SK-N-SH (cell line): ENCODE measurements around the gene SAG. TPM values are rescaled to one million over a fixed set of nuclear protein-coding genes. Genes with fewer than 3 reads are reported as not detected.
A peak's percentile ranks its signal among the peaks of the same experiment; 100 is the strongest.

Experiments
- CTCF ChIA-PET: fragments of 300-600, 350-600 bp; formaldehyde crosslinking; extraction: SDS; loops from one replicate; lab custom pipeline; 2021; lab: Yijun Ruan, JAX
- POLR2A ChIA-PET: fragments of 350-600 bp; sonication (Branson Sonifier 250); formaldehyde crosslinking; extraction: SDS; loops from one replicate; lab custom pipeline; 2020; ENCODE audit warnings: antibody characterized with exemption, inconsistent platforms; lab: Yijun Ruan, JAX
- DNase-seq: peaks from one replicate; pipeline ENCODE4 v3.0.0; 2012
- H2AFZ ChIP-seq: fragments of 200-600 bp; sonication (generic); 2 replicates; pipeline ENCODE4 v1.8.1; 2016; ENCODE audit warnings: antibody characterized with exemption, mild to moderate bottlenecking, low read depth
- H3F3A ChIP-seq: fragments of 200-600 bp; sonication (generic); replicated peaks from 2 replicates; pipeline ENCODE3; 2016; ENCODE audit warnings: antibody characterized with exemption, mild to moderate bottlenecking; ENCODE audit not compliant: insufficient read depth
- H3K27ac ChIP-seq, 2 experiments: fragments of 200-500 bp in 1 of 2; fragments of 200-600 bp in 1 of 2; sonication (Bioruptor generic) in 1 of 2; sonication (generic), shearing (Covaris generic) in 1 of 2; 2 replicates each; pipeline versions ENCODE4 v1.5.1 to v1.6.1; 2014 to 2016; ENCODE audit warnings: low read depth in 2 of 2, inconsistent platforms in 1 of 2, low read length in 1 of 2, mild to moderate bottlenecking in 1 of 2, mixed read lengths in 1 of 2
- H3K27me3 ChIP-seq: fragments of 200-600 bp; sonication (generic), shearing (Covaris generic); 2 replicates; pipeline ENCODE4 v1.6.1; 2016; ENCODE audit warnings: mixed run types; ENCODE audit not compliant: insufficient read depth
- H3K36me3 ChIP-seq, 2 experiments: fragments of 200-500 bp in 1 of 2; fragments of 200-600 bp in 1 of 2; sonication (Bioruptor generic) in 1 of 2; sonication (generic) in 1 of 2; replicated peaks in 1 of 2; 2 replicates each; pipeline versions ENCODE3 to v1.5.1; 2014 to 2016; ENCODE audit warnings: low read length in 1 of 2, mild to moderate bottlenecking in 1 of 2; ENCODE audit not compliant: insufficient read depth in 2 of 2, control insufficient read depth in 1 of 2
- H3K4me1 ChIP-seq, 2 experiments: fragments of 200-500 bp in 1 of 2; fragments of 200-600 bp in 1 of 2; sonication (Bioruptor generic) in 1 of 2; sonication (generic), shearing (Covaris generic) in 1 of 2; 2 replicates each; pipeline versions ENCODE4 v1.5.1 to v1.6.1; 2014 to 2016; ENCODE audit warnings: low read depth in 1 of 2, low read length in 1 of 2, mixed run types in 1 of 2; ENCODE audit not compliant: insufficient read depth in 2 of 2, control insufficient read depth in 1 of 2
- H3K4me2 ChIP-seq: fragments of 200-600 bp; sonication (generic), shearing (Covaris generic); 2 replicates; pipeline ENCODE4 v1.6.1; 2017; ENCODE audit warnings: mixed run types
- H3K4me3 ChIP-seq, 2 experiments: fragments of 200-500 bp in 1 of 2; fragments of 200-600 bp in 1 of 2; sonication (Bioruptor generic) in 1 of 2; sonication (generic), shearing (Covaris generic) in 1 of 2; 2 replicates each; pipeline versions ENCODE4 v1.5.1 to v1.8.1; 2014 to 2016; ENCODE audit warnings: low read depth in 2 of 2, inconsistent platforms in 1 of 2, low read length in 1 of 2, mild to moderate bottlenecking in 1 of 2, mixed read lengths in 1 of 2, moderate library complexity in 1 of 2
- H3K79me2 ChIP-seq: fragments of 200-600 bp; sonication (generic); 2 replicates; pipeline ENCODE4 v1.8.1; 2017; ENCODE audit warnings: mild to moderate bottlenecking; ENCODE audit not compliant: insufficient read depth
- H3K9ac ChIP-seq: fragments of 200-600 bp; sonication (generic); 2 replicates; pipeline ENCODE4 v1.6.1; 2017; ENCODE audit warnings: mixed run types
- H3K9me2 ChIP-seq: fragments of 200-600 bp; sonication (generic); 2 replicates; pipeline ENCODE4 v1.6.1; 2017; ENCODE audit warnings: mixed run types
- H3K9me3 ChIP-seq: fragments of 200-600 bp; sonication (generic); 2 replicates; pipeline ENCODE4 v1.6.1; 2017; ENCODE audit warnings: mixed run types, mild to moderate bottlenecking, moderate library complexity
- H4K20me1 ChIP-seq: fragments of 200-600 bp; sonication (generic); 2 replicates; pipeline ENCODE4 v1.6.1; 2017; ENCODE audit warnings: mild to moderate bottlenecking, mixed run types; ENCODE audit not compliant: insufficient read depth
- ELF1 ChIP-seq: IDR thresholded peaks from 2 replicates; pipeline ENCODE4 v1.4.0; 2012
- EP300 ChIP-seq, 2 experiments: IDR thresholded peaks; 2 replicates each; pipeline versions ENCODE4 v1.4.0 to v1.6.1; 2012; ENCODE audit warnings: borderline replicate concordance in 1 of 2, low read depth in 1 of 2, low read length in 1 of 2
- EZH2phosphoT487 ChIP-seq: fragments of 200-600 bp; sonication (generic); IDR thresholded peaks from 2 replicates; pipeline ENCODE4 v1.6.1; 2017; ENCODE audit warnings: low read depth, mixed run types, mild to moderate bottlenecking, antibody characterized with exemption, moderate library complexity, borderline replicate concordance
- FOXJ3 ChIP-seq: sonication (generic); formaldehyde crosslinking; IDR thresholded peaks from 2 replicates; pipeline ENCODE4 v1.5.1; 2020; ENCODE audit warnings: mild to moderate bottlenecking, missing genetic modification reagents
- FOXM1 ChIP-seq: IDR thresholded peaks from 2 replicates; pipeline ENCODE4 v1.4.0; 2012; ENCODE audit warnings: low read depth, mild to moderate bottlenecking
- GABPA ChIP-seq: IDR thresholded peaks from 2 replicates; pipeline ENCODE4 v1.4.0; 2012; ENCODE audit warnings: low read depth, mild to moderate bottlenecking
- GATA2 ChIP-seq: sonication (generic); formaldehyde crosslinking; IDR thresholded peaks from 2 replicates; pipeline ENCODE4 v1.5.0; 2020; ENCODE audit warnings: mild to moderate bottlenecking, missing genetic modification reagents
- JUND ChIP-seq: IDR thresholded peaks from 2 replicates; pipeline ENCODE4 v1.4.0; 2012
- MAX ChIP-seq: IDR thresholded peaks from 2 replicates; pipeline ENCODE4 v1.4.0; 2012; ENCODE audit warnings: low read depth
- RAD21 ChIP-seq: IDR thresholded peaks from 2 replicates; pipeline ENCODE4 v1.6.1; 2012; ENCODE audit warnings: mild to moderate bottlenecking, low read length
- REST ChIP-seq: IDR thresholded peaks from 2 replicates; pipeline ENCODE4 v1.6.1; 2012; ENCODE audit warnings: mild to moderate bottlenecking, low read depth, low read length, moderate library complexity
- RFX5 ChIP-seq: IDR thresholded peaks from 2 replicates; pipeline ENCODE4 v1.6.1; 2012; ENCODE audit warnings: mild to moderate bottlenecking, improper control_type of control experiment, low read length
- SMC3 ChIP-seq: IDR thresholded peaks from 2 replicates; pipeline ENCODE4 v1.6.1; 2012; ENCODE audit warnings: low read depth, low read length, improper control_type of control experiment
- TEAD4 ChIP-seq: IDR thresholded peaks from 2 replicates; pipeline ENCODE4 v1.4.0; 2012; ENCODE audit warnings: mild to moderate bottlenecking, borderline replicate concordance; ENCODE audit not compliant: insufficient read depth
- YY1 ChIP-seq: IDR thresholded peaks from 2 replicates; pipeline ENCODE4 v1.4.0; 2012; ENCODE audit warnings: low read depth, mild to moderate bottlenecking
- WGBS: methylation state at CpG from one replicate; pipeline ENCODE4 v1.1.6; 2017; ENCODE audit warnings: low lambda C conversion rate; 5-methylcytosine and 5-hydroxymethylcytosine counted together
- polyA plus RNA-seq, 3 experiments: library from polyadenylated mRNA; depleted of rRNA; stranded (reverse); fragments of >200 nt; gene quantifications; 2 replicates each; pipeline ENCODE4 v1.2.3, GENCODE V29; 2012
- TF ChIP-seq, protein P1 (sequence below): IDR thresholded peaks from 2 replicates; pipeline ENCODE4 v1.4.0; 2012; ENCODE audit warnings: low read depth, borderline replicate concordance
- TF ChIP-seq, protein P2 (sequence below): fragments of 150-350 bp; IDR thresholded peaks from 2 replicates; pipeline ENCODE4 v1.6.1; 2016; ENCODE audit warnings: mild to moderate bottlenecking, low read depth, low read length
- TF ChIP-seq, protein P3 (sequence below): IDR thresholded peaks from 2 replicates; pipeline ENCODE4 v1.4.0; 2012; ENCODE audit warnings: low read depth, borderline replicate concordance

Gene SAG
- polyA plus RNA-seq, 1 of the 3 experiments (the other 2 are of a cell fraction) = not detected

DNA sequence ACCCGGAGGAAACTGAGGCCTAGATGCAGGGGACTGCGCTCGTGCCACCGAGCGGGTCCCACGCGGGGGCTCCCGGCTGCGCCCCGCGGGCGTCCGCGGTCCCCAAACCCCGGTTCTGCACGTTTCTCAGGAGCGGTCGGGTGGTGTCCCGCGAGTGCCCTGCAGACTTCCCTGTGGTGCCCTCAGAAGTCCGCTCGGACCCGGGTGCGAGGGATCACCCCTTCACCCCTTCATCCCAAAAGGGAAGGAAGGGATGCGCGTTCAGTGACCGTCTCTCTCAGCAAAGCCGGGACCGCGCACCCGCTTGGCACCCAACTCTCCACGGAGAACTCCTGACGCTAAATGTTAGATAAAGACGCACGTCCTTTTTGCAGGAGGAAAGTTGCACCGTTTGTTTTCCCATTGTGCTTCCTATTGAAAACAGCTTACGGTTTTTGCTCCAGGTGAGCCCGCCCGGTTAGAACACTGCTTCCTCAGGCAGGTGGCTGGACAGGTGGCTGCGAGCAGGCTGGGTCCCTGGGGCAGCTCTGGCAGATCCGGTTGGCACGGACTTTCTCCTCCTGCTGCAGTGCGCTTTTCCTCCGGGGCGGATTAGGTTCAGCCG is 47.5 kb downstream of the SAG start:
- Histone ChIP-seq H3K4me2 (peak overlapping the region; percentile 90), H2AFZ (no peak overlapping the region), H3K9me3 (no peaks in the 10 kb centered on the region), H3K9ac (peak overlapping the region; percentile 63; the same call in 1 of the 2 replicates), H3K79me2 (peaks cover 49% of the 10 kb centered on the region)
- TF ChIP-seq MAX (0 out of 2 replicates have a peak, but pooled peaks have one; percentile 11), EZH2phosphoT487 (no peak)
- TF ChIP-seq, all 33 proteins: peak for 1
- ChIA-PET POLR2A (no interaction called here), CTCF (interaction anchor here (0.6 to 2.6 kb wide), 12 partner anchors 10 to 453 kb away, joined by 3 to 11 read pairs (median 4); no protein-coding TSS in a partner anchor)
- Histone ChIP-seq H3K27ac (no peak overlapping the region), H4K20me1 (0 out of 2 replicates have a peak, but pooled peaks cover 11% of the 10 kb centered on the region), H3K4me3 (peak overlapping the region; percentile 82 to 84), H3K4me1 (peaks cover 29% of the 10 kb centered on the region in 2 experiments; a peak in 3 of 4 replicates), H3F3A (peaks cover 3% of the 10 kb centered on the region), H3K27me3 (no peaks in the 10 kb centered on the region), H3K36me3 (peaks cover 0 to 8% of the 10 kb centered on the region in 2 experiments), H3K9me2 (no peaks in the 10 kb centered on the region)
- DNase-seq = peak; percentile 64
- 18% methylated on average over 14 of the region's 46 CpGs for WGBS

- peaks cover 56% of the 10 kb centered on the region for H3K79me2 ChIP-seq
- ChIA-PET POLR2A (no interaction called here), CTCF (interaction anchor here (1.5 to 3.1 kb wide), 2 partner anchors 11 to 88 kb away, joined by 4 to 14 read pairs; no protein-coding TSS in a partner anchor)
- peaks cover 3% of the 10 kb centered on the region for H3F3A ChIP-seq
- no peak for DNase-seq
- H2AFZ ChIP-seq = no peak overlapping the region
- no peak overlapping the region for H3K27ac ChIP-seq
- H3K4me3 ChIP-seq = peak overlapping the region in 1 of 2 experiments; percentile 82; a peak in 1 of 4 replicates
- no peaks in the 10 kb centered on the region for H3K9me2 ChIP-seq
- peaks cover 24 to 25% of the 10 kb centered on the region in 2 experiments; a peak in 3 of 4 replicates for H3K4me1 ChIP-seq
- TF ChIP-seq YY1 (no peak), REST (no peak), GABPA (no peak), SMC3 (no peak), RFX5 (no peak), GATA2 (CRISPR knock-in tag) (no peak), TEAD4 (no peak), MAX (no peak), FOXJ3 (CRISPR knock-in tag) (no peak), RAD21 (no peak), FOXM1 (no peak), EP300 (IDR thresholded peaks at IDR 0.05; ENCODE audit: borderline replicate concordance in 1 of 2, low read depth in 1 of 2, low read length in 1 of 2) (no peak), ELF1 (no peak), JUND (no peak)
- TF ChIP-seq, protein P1, sequence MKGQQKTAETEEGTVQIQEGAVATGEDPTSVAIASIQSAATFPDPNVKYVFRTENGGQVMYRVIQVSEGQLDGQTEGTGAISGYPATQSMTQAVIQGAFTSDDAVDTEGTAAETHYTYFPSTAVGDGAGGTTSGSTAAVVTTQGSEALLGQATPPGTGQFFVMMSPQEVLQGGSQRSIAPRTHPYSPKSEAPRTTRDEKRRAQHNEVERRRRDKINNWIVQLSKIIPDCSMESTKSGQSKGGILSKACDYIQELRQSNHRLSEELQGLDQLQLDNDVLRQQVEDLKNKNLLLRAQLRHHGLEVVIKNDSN = no peak
- TF ChIP-seq, protein P2, sequence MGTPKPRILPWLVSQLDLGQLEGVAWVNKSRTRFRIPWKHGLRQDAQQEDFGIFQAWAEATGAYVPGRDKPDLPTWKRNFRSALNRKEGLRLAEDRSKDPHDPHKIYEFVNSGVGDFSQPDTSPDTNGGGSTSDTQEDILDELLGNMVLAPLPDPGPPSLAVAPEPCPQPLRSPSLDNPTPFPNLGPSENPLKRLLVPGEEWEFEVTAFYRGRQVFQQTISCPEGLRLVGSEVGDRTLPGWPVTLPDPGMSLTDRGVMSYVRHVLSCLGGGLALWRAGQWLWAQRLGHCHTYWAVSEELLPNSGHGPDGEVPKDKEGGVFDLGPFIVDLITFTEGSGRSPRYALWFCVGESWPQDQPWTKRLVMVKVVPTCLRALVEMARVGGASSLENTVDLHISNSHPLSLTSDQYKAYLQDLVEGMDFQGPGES = no peak
- TF ChIP-seq, protein P3, sequence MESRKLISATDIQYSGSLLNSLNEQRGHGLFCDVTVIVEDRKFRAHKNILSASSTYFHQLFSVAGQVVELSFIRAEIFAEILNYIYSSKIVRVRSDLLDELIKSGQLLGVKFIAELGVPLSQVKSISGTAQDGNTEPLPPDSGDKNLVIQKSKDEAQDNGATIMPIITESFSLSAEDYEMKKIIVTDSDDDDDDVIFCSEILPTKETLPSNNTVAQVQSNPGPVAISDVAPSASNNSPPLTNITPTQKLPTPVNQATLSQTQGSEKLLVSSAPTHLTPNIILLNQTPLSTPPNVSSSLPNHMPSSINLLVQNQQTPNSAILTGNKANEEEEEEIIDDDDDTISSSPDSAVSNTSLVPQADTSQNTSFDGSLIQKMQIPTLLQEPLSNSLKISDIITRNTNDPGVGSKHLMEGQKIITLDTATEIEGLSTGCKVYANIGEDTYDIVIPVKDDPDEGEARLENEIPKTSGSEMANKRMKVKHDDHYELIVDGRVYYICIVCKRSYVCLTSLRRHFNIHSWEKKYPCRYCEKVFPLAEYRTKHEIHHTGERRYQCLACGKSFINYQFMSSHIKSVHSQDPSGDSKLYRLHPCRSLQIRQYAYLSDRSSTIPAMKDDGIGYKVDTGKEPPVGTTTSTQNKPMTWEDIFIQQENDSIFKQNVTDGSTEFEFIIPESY = no peak
- H3K36me3 ChIP-seq = peaks cover 0 to 8% of the 10 kb centered on the region in 2 experiments
- H4K20me1 ChIP-seq = 0 out of 2 replicates have a peak, but pooled peaks cover 11% of the 10 kb centered on the region
- H3K4me2 ChIP-seq = peak overlapping the region; percentile 90
- H3K27me3 ChIP-seq = no peaks in the 10 kb centered on the region
- H3K9ac ChIP-seq = no peak overlapping the region
- WGBS = 87% methylated on average over 10 of the region's 10 CpGs
- no peaks in the 10 kb centered on the region for H3K9me3 ChIP-seq
These were observed 48.3 kb downstream of the SAG start for GRCh38 chr2:233355916-233356315.
